Mesodermal cell (in vitro differentiated cells): ENCODE measurements around the gene ITPK1.

Source experiments
- H3K27ac ChIP-seq: 2 replicates; pipeline ENCODE4 v1.7.0; 2013; ENCODE audit warnings: mild to moderate bottlenecking, low read depth, low read length, moderate library complexity; ENCODE audit not compliant: severe bottlenecking
- H3K36me3 ChIP-seq: 2 replicates; pipeline ENCODE4 v1.7.1; 2013; ENCODE audit warnings: mild to moderate bottlenecking, low read length, moderate library complexity; ENCODE audit not compliant: control insufficient read depth, insufficient read depth
- H3K4me1 ChIP-seq: one replicate; pipeline ENCODE4 v1.7.1; 2013; ENCODE audit warnings: mild to moderate bottlenecking, low read length; ENCODE audit not compliant: insufficient read depth, control insufficient read depth, poor library complexity, severe bottlenecking
- H3K4me3 ChIP-seq: 2 replicates; pipeline ENCODE4 v1.7.0; 2013; ENCODE audit warnings: low read length, control low read depth, mild to moderate bottlenecking; ENCODE audit not compliant: insufficient read depth, poor library complexity, severe bottlenecking; ENCODE audit errors: extremely low read depth
- H3K9me3 ChIP-seq: 2 replicates; pipeline ENCODE4 v1.7.1; 2013; ENCODE audit warnings: mild to moderate bottlenecking, low read length, moderate library complexity; ENCODE audit not compliant: control insufficient read depth
- WGBS, 2 experiments: methylation state at CpG; one replicate each; pipeline ENCODE4 v1.1.5; 2013; ENCODE audit warnings: missing lambda C conversion rate in 2 of 2; ENCODE audit not compliant: insufficient coverage in 2 of 2; 5-methylcytosine and 5-hydroxymethylcytosine counted together

The ITPK1 gene

GRCh38 chr14:92946847-92947545, 168.7 kb downstream of the ITPK1 start:
- Histone ChIP-seq H3K4me1 (peaks cover 5% of the 10 kb centered on the region), H3K4me3 (no peak overlapping the region), H3K9me3 (no peaks in the 10 kb centered on the region), H3K36me3 (no peaks in the 10 kb centered on the region), H3K27ac (no peak overlapping the region)
- WGBS, 2 experiments: 87 to 91% methylated on average over 9 to 11 of the region's 12 CpGs

- 93 to 95% methylated on average over 24 to 28 of the region's 38 CpGs for WGBS, 2 experiments
- H3K27ac ChIP-seq: no peak overlapping the region
These were observed 169.5 kb downstream of the ITPK1 start for GRCh38 chr14:92945959-92946846.

GRCh38 chr14:92945544-92945943, 170.2 kb downstream of the ITPK1 start:
- Histone ChIP-seq H3K9me3 (no peaks in the 10 kb centered on the region), H3K4me1 (peaks cover 5% of the 10 kb centered on the region), H3K4me3 (no peak overlapping the region), H3K36me3 (no peaks in the 10 kb centered on the region), H3K27ac (no peak overlapping the region)
- 96% methylated on average over 10 to 12 of the region's 12 CpGs for WGBS, 2 experiments

More at GRCh38 chr14:92945959-92946846, 169.5 kb downstream of the ITPK1 start:
- peaks cover 5% of the 10 kb centered on the region for H3K4me1 ChIP-seq
- no peaks in the 10 kb centered on the region for H3K36me3 ChIP-seq
- no peaks in the 10 kb centered on the region for H3K9me3 ChIP-seq
- no peak overlapping the region for H3K4me3 ChIP-seq

- no peaks in the 10 kb centered on the region for H3K36me3 ChIP-seq
- H3K9me3 ChIP-seq: no peaks in the 10 kb centered on the region
- peaks cover 5% of the 10 kb centered on the region for H3K4me1 ChIP-seq
- 97 to 99% methylated on average over 12 of the region's 12 CpGs for WGBS, 2 experiments
- H3K27ac ChIP-seq: no peak overlapping the region
- no peak overlapping the region for H3K4me3 ChIP-seq
These were observed 170.7 kb downstream of the ITPK1 start for GRCh38 chr14:92944976-92945375.

GRCh38 chr14:92943855-92944570, 171.7 kb downstream of the ITPK1 start:
- no peaks in the 10 kb centered on the region for H3K9me3 ChIP-seq
- H3K36me3 ChIP-seq: no peaks in the 10 kb centered on the region
- no peak overlapping the region for H3K4me3 ChIP-seq
- H3K4me1 ChIP-seq: peaks cover 5% of the 10 kb centered on the region
- 91 to 94% methylated on average over 14 to 17 of the region's 17 CpGs for WGBS, 2 experiments
- no peak overlapping the region for H3K27ac ChIP-seq

- no peaks in the 10 kb centered on the region for H3K36me3 ChIP-seq
- WGBS, 2 experiments: 95 to 96% methylated on average over 25 to 29 of the region's 30 CpGs
These were observed 172.6 kb downstream of the ITPK1 start for GRCh38 chr14:92942976-92943710.

GRCh38 chr14:92942576-92942975, 173.1 kb downstream of the ITPK1 start:
- no peaks in the 10 kb centered on the region for H3K36me3 ChIP-seq
- 87 to 90% methylated on average over 4 to 7 of the region's 8 CpGs for WGBS, 2 experiments

More at GRCh38 chr14:92942976-92943710, 172.6 kb downstream of the ITPK1 start:
- no peaks in the 10 kb centered on the region for H3K9me3 ChIP-seq
- H3K4me1 ChIP-seq: peaks cover 5% of the 10 kb centered on the region
- H3K4me3 ChIP-seq: no peak overlapping the region
- no peak overlapping the region for H3K27ac ChIP-seq

GRCh38 chr14:92942136-92942535, 173.6 kb downstream of the ITPK1 start:
- 94% methylated on average over 3 of the region's 5 CpGs; no CpG with 5 or more reads in 1 of the 2 experiments for WGBS, 2 experiments
- Histone ChIP-seq H3K4me1 (peaks cover 5% of the 10 kb centered on the region), H3K36me3 (no peaks in the 10 kb centered on the region), H3K4me3 (no peak overlapping the region), H3K9me3 (no peaks in the 10 kb centered on the region), H3K27ac (no peak overlapping the region)

More at GRCh38 chr14:92942576-92942975, 173.1 kb downstream of the ITPK1 start:
- H3K9me3 ChIP-seq: no peaks in the 10 kb centered on the region
- peaks cover 5% of the 10 kb centered on the region for H3K4me1 ChIP-seq
- H3K4me3 ChIP-seq: no peak overlapping the region
- H3K27ac ChIP-seq: no peak overlapping the region

DNA sequence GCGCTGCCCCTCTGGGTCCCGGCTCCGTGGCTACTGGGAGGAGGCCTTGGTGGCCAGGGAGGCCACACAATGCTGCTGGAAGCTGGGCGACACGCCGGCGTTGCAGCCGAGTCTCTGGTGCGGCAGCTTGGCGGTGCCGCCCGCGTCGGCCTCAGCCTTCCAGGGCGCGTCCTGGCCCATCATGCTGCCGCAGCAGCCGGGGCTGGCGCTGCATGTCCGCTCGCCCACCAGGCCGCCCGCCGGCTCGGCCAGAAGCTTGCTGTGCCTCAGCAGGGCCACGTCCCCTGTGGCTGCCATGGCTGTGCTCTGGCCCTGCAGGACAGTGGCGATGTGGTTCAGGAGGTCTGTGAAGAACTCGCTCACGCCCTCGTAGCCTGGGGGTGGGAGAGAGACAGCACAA, 174.2 kb downstream of the ITPK1 start:
- Histone ChIP-seq H3K4me3 (no peak overlapping the region), H3K27ac (no peak overlapping the region), H3K4me1 (peaks cover 5% of the 10 kb centered on the region), H3K36me3 (no peaks in the 10 kb centered on the region), H3K9me3 (no peaks in the 10 kb centered on the region)
- WGBS, 2 experiments: 94% methylated on average over 30 of the region's 30 CpGs

DNA sequence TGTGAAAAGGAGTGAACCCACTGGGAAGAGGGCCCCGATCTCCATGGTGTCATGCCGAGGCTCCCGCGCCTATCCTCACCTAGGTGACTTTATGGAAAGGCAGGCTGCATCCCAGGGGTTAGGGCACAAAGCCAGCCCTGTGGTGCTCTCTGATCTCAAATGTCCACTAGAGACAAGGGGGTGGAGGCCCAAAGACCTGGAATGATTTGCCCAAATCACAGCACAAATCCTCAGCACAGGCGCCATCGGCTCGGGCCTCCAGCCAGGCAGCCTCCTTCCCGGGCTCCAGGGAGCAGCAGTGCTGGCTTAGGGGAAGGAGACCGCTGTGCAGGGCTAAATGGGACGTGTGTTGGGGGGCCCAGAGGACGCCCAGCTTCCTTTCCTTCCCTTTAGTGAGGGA, 175.2 kb downstream of the ITPK1 start:
- Histone ChIP-seq H3K36me3 (no peaks in the 10 kb centered on the region), H3K4me3 (no peak overlapping the region), H3K9me3 (no peaks in the 10 kb centered on the region), H3K27ac (no peak overlapping the region), H3K4me1 (no peaks in the 10 kb centered on the region)
- WGBS, 2 experiments: 96 to 97% methylated on average over 10 to 11 of the region's 11 CpGs
